ENCODE data around the gene FBXO40.

Gene FBXO40

DNA sequence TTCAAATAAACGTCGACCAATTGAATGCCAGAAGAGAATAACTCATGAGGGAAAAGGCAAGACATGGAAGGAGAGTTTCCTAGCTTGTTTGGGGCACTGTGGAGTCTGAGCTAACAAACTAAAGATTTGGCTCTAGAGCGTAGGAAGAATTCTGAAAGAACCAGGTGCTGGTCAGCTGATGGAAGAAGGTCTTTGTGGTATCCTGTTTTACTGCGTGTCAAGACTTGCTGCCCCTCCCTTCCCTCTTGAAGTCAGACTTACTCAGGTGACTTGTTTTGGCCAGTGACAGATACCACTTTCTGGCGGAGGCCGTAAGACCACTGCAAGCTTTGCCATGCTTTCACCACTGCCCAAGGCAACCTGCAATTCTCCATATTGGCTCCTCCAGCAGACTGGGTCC is 68.2 kb downstream of the FBXO40 start:
- no peak for DNase-seq (ENCODE audit: low read depth, low spot score)

DNA sequence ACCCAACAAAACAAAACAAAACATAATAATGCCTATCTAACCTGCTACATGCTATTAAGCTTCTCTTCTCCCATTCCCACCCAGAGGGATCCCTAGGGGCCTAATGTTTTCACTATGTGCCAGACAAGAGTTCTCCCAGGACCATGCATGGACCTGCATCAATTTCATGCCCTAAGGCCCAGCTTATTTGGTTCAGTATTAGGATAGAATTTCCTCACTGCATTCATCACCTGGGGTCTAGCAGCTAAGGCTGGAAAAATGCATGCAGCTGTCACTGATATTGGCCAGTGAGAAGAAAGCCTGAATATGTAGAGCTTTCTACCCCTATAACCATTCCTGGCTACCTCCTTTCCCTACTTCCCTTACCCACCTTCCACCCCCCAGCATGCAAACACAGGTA is 69.6 kb downstream of the FBXO40 start:
- no peak for DNase-seq (ENCODE audit: low read depth, low spot score)

DNA sequence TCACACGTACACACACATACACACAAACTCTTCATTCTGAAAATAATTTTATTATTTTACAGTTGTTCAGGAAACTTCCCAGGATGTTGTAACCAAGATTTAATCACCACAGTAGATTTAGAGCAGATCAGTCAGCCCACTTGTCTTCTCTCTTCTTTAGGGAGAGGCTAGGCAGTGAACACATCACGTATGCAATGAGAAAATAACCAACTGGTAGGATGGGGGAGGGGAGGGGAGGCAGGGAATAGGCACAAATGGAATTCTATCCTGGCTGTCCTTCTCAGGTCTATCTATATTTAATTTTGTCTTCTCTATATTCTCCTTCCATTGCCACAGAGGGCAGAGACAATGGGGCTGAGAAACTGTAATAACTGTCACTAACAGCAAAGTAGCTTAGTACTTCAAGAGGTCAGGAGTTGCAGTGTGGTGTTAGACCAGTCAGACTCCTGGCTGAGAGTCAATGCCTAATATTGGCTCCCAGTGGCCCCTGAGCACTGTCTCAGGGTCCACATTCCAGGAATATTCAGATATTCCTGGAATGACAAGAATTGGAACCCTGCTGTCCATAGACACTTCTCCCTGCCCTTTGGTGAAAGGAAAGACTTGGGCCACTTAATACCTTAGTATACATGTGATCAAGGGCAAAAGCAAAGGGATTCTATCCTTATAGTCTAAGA is 70.1 kb downstream of the FBXO40 start:
- DNase-seq (ENCODE audit: low read depth, low spot score), result no peak

DNA sequence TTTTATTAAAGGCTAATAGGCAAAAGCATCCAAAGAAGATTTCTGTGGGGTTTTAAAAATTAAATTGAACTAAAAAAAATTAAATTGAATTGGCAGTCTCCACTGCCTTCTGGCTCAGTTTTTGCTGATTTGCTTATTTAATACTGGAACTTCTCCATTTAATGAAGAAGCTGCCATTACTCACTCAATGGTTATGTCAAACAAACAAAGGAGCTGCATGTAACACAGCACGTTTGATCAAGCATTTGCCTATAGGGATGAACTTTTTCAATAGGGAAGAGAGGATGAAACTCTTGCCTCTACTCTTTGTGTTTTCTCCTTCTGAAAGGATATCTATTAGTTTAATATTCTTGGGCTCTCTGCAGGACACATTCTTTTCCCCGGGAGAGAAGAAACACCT is 72.3 kb downstream of the FBXO40 start:
- DNase-seq (ENCODE audit: low read depth, low spot score), result no peak

GRCh38 chr3:121667333-121667732 is 74.2 kb downstream of the FBXO40 start:
- no peak for DNase-seq (ENCODE audit: low read depth, low spot score)

- no peak for DNase-seq (ENCODE audit: low read depth, low spot score)
Observed at GRCh38 chr3:121670676-121671075, 77.5 kb downstream of the FBXO40 start.

- DNase-seq (ENCODE audit: low read depth, low spot score), result no peak
Observed at GRCh38 chr3:121677141-121677540, 84.0 kb downstream of the FBXO40 start.
